ENCODE results near the gene MRPL44.

GRCh38 chr2:223973606-223974005 is 16.3 kb downstream of the MRPL44 start:
- no peak for TF ChIP-seq CTCF (IDR thresholded peaks at IDR 0.05; ENCODE audit: low read length)
- no peak for TF ChIP-seq EZH2 (IDR thresholded peaks at IDR 0.05; ENCODE audit: borderline replicate concordance, low read length)

All from OCI-LY1 (cell line).